ENCODE results near the gene FAM78A.
"Not testable (repeated sequence)": the region's sequence is repeated elsewhere in the genome, so short reads cannot be mapped to it uniquely, and the experiment has no call there.

FAM78A gene

GRCh38 chr9:131236161-131236560, 40.1 kb downstream of the FAM78A start:
- DNase-seq = no peak

GRCh38 chr9:131235480-131235851, 40.8 kb downstream of the FAM78A start:
- no peak for DNase-seq

GRCh38 chr9:131234799-131235479, 41.4 kb downstream of the FAM78A start:
- no peak for DNase-seq

GRCh38 chr9:131233995-131234394, 42.3 kb downstream of the FAM78A start:
- DNase-seq = no peak

- no peak for DNase-seq
Measured at GRCh38 chr9:131233556-131233955, 42.8 kb downstream of the FAM78A start.

GRCh38 chr9:131228988-131229387, 47.3 kb downstream of the FAM78A start:
- no peak for DNase-seq

GRCh38 chr9:131227959-131228460, 48.3 kb downstream of the FAM78A start:
- no peak for DNase-seq

GRCh38 chr9:131227112-131227958, 49.0 kb downstream of the FAM78A start:
- no peak for DNase-seq

GRCh38 chr9:131226226-131226625, 50.1 kb downstream of the FAM78A start:
- no peak for DNase-seq

GRCh38 chr9:131222460-131222859, 53.9 kb downstream of the FAM78A start:
- DNase-seq = no peak

GRCh38 chr9:131220485-131220884, 55.8 kb downstream of the FAM78A start:
- DNase-seq = no peak

GRCh38 chr9:131218370-131218769, 57.9 kb downstream of the FAM78A start:
- no peak for DNase-seq

- DNase-seq = no peak
Measured at GRCh38 chr9:131217331-131218031, 58.8 kb downstream of the FAM78A start.

GRCh38 chr9:131216806-131217205, 59.5 kb downstream of the FAM78A start:
- no peak for DNase-seq

GRCh38 chr9:131214876-131215275, 61.4 kb downstream of the FAM78A start:
- DNase-seq = no peak

- no peak for DNase-seq
Measured at GRCh38 chr9:131214286-131214856, 61.9 kb downstream of the FAM78A start.

- DNase-seq = not testable (repeated sequence)
Measured at GRCh38 chr9:131211920-131212319, 64.4 kb downstream of the FAM78A start.

All from NK-92 treated with Interleukin-12 subunit alpha and Interleukin-12 subunit beta, amount 100 ng/mL, for 24 hours (cell line).